ENCODE data around the gene SENP3.

The SENP3 gene

DNA sequence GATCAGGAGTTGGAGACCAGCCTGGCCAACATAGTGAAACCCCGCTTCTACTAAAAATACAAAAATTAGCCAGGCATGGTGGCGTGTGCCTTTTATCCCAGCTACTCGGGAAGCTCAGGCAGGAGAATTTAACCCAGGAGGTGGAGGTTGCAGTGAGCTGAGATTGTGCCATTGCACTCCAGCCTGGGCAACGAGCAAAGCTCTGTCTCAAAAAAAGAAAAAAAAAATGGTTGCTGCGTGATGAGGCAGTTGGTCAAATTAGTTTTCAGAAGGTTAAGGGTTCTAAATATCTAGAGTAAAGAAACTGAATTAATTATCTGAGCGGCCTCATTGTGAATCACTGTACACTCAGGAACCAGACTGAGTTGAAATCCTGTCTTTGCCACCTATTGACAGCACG is 14.2 kb downstream of the SENP3 start:
- DNase-seq (ENCODE audit: extremely low read depth in 1 of 2, low read depth in 1 of 2), result no peak

DNA sequence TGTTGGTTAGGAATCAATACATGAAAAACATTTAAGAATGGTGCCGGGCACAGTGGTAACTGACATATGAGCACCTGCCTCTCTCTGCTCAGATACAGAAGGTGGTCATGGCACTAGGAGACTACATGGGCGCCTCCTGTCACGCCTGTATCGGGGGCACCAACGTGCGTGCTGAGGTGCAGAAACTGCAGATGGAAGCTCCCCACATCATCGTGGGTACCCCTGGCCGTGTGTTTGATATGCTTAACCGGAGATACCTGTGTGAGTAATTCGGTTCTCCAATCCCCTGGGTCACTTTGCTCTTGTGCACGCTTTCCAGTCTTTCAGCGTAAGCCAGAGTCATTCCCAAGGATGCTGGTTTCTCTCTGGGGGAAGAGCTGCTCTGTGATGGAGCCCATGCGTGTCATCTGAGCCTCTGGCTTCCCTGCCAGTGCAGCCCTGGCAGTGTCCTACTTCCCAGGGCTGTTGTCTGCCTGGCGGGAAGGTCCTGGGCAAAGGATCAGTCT is 14.8 kb downstream of the SENP3 start:
- DNase-seq (ENCODE audit: extremely low read depth in 1 of 2, low read depth in 1 of 2), result no peak

DNA sequence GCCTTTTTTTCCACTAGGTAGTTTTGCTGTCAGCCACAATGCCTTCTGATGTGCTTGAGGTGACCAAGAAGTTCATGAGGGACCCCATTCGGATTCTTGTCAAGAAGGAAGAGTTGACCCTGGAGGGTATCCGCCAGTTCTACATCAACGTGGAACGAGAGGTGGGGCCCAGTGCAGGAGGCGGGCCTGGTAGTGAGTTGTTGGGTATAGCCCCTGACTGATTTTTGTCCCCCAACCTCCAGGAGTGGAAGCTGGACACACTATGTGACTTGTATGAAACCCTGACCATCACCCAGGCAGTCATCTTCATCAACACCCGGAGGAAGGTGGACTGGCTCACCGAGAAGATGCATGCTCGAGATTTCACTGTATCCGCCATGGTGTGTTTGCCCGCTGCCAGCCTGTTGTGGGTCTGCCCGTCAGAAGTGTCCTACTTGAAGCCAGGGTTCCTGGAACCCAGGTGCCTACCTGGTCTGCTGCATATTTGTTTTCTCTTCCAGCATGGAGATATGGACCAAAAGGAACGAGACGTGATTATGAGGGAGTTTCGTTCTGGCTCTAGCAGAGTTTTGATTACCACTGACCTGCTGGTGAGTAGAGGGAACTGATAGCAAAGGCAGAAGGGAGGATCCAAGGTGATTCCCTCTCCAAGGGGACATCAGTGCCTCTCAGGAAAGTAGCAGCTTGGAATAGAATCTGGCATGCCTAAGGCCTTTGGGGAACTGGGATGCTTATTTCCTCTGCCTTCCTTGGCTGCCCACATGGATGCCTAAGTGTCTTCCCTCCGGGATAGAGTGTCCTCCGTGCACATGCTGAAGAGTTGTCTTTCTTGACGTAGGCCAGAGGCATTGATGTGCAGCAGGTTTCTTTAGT is 15.8 kb downstream of the SENP3 start:
- no peak for DNase-seq (ENCODE audit: extremely low read depth in 1 of 2, low read depth in 1 of 2)

DNA sequence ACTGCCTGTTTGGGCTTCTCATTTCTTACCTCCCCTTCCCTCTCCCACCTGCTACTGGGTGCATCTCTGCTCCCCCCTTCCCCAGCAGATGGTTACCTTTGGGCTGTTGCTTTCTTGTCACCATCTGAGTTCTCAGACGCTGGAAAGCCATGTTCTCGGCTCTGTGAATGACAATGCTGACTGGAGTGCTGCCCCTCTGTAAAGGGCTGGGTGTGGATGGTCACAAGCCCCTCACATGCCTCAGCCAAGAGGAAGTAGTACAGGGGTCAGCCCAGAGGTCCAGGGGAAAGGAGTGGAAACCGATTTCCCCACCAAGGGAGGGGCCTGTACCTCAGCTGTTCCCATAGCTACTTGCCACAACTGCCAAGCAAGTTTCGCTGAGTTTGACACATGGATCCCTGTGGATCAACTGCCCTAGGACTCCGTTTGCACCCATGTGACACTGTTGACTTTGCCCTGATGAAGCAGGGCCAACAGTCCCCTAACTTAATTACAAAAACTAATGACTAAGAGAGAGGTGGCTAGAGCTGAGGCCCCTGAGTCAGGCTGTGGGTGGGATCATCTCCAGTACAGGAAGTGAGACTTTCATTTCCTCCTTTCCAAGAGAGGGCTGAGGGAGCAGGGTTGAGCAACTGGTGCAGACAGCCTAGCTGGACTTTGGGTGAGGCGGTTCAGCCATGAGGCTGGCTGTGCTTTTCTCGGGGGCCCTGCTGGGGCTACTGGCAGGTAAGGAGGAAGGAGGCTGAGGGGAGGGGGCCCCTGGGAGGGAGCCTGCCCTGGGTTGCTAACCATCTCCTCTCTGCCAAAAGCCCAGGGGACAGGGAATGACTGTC is 17.5 kb downstream of the SENP3 start, which contains the start of gene CD68:
Gene CD68 (plus strand): TSS at position 638 of the 833 bp plus-strand sequence. CDS start 40 bp downstream, at position 678.
- peak; percentile 57 to 80 for DNase-seq (ENCODE audit: extremely low read depth in 1 of 2, low read depth in 1 of 2)

DNA sequence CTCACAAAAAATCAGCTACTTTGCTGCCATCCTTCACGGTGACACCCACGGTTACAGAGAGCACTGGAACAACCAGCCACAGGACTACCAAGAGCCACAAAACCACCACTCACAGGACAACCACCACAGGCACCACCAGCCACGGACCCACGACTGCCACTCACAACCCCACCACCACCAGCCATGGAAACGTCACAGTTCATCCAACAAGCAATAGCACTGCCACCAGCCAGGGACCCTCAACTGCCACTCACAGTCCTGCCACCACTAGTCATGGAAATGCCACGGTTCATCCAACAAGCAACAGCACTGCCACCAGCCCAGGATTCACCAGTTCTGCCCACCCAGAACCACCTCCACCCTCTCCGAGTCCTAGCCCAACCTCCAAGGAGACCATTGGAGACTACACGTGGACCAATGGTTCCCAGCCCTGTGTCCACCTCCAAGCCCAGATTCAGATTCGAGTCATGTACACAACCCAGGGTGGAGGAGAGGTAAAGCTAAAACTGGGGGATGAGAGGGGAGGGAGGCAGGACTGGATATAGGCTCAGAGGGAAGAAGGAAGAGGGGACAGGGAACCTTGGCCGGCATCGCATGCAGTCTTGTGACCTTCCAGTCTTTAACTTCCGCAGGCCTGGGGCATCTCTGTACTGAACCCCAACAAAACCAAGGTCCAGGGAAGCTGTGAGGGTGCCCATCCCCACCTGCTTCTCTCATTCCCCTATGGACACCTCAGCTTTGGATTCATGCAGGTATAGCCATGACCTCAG is 18.3 kb downstream of the SENP3 start:
- DNase-seq (ENCODE audit: extremely low read depth in 1 of 2, low read depth in 1 of 2), result peak in 1 of 2 donors; percentile 23

DNA sequence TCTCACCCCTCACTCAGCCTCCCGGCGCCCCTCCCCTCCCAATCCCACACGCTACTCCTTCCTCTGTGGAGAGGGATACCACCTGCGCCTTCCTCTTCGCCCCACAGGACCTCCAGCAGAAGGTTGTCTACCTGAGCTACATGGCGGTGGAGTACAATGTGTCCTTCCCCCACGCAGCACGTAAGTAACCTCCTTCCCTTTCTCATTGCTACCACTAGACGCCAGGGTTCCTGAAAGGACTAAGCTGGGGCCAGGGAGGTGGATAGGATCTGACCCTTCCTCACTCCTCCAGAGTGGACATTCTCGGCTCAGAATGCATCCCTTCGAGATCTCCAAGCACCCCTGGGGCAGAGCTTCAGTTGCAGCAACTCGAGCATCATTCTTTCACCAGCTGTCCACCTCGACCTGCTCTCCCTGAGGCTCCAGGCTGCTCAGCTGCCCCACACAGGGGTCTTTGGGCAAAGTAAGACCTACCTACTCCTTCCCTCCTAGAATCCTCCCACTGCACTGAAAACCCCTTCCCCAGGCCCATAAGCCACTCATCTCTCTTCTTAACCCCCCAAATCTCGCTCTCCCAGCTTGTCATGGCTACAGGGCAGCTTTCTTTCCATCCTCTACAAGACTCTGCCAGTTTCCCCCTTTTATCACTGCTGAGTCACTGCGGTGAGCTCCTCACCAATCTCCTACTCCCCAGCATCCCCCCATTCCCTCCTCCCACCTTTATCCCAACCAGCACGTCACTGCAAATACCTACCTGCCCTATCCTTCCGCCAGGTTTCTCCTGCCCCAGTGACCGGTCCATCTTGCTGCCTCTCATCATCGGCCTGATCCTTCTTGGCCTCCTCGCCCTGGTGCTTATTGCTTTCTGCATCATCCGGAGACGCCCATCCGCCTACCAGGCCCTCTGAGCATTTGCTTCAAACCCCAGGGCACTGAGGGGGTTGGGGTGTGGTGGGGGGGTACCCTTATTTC is 19.2 kb downstream of the SENP3 start:
- no peak for DNase-seq (ENCODE audit: extremely low read depth in 1 of 2, low read depth in 1 of 2)

DNA sequence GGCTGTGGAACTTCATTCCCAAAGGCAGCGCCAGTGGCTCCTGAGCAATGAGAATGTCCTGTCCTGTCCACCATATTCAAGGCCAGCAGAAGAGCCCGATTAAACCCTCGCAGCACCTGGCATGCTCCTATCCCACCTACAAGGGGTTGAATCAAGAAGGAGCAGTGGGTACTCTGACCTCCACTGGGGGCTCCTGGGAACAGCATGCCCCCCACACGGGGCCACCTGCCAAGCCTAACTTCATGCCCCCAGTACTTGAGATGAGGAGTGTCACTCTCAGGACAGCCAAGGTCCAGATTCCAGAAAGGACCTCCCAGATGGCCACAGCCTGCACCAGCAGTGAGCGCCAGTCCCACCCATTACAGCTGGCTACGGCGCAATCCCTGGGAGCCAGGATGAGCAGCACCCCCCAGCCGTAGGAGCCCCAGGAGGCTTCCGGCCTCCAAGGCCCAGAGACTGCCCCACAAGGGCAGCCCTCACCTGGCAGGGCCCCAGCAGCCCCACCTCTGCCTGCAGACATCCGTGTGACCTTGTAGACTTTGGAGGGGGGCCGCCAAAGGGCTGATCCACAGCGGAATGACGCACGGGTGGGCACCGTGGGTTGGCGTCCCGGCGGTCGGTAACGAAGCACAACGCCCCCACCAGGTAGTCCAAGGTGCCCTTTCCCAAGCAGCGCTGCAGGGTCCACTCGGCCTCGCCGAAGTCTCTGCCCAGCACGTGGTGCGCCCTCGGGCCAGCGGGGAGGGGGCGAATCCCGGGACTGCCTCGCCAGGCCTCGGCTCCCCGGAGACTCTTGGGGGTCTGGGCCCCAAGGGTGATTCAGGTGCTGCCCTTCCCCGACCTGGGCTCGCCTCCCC is 20.9 kb downstream of the SENP3 start:
- DNase-seq (ENCODE audit: extremely low read depth in 1 of 2, low read depth in 1 of 2), result no peak

DNA sequence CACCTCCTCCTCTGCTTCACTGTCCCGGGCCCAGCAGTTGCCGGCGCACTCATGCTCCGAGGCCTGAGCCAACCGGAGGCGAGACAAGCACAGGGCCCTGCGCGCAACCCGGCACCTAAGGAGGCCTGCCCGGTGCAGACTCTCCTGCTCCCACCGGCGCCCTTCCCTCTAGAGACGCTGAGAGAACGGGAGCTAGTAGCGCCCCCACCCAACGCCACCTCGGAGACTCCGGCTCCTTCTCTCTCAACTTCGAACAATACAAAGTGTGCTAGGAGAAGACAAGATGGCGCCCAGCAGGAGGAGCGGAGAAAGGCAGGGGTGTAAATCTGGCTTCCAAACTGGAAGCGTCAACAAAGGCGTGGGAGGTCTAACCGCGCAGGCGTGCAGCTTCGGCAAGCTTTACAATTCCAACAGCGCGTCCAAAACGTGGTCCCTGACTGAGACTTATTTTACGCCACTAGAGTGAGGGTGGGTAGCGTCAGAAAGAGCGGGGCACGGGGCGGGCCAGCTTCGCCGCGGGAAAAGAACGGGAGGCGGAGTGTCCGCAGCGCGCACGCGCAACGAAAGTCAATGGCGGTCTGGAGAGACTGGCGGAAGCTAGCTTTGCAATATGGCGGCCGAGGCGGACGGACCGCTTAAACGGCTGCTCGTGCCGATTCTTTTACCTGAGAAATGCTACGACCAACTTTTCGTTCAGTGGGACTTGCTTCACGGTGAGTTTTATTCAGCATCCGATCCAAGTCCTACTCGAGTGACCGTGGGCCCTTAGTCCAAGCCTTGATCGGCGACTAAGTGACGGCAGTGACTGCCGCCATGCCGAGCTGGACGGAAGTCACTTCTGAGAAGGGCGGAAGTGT is 21.8 kb downstream of the SENP3 start, which contains the start of gene MPDU1:
Gene MPDU1 (plus strand): TSS at position 600 of the 857 bp plus-strand sequence. CDS start 11 bp downstream, at position 611.
- peak; percentile 91 for DNase-seq (ENCODE audit: extremely low read depth in 1 of 2, low read depth in 1 of 2)

DNA sequence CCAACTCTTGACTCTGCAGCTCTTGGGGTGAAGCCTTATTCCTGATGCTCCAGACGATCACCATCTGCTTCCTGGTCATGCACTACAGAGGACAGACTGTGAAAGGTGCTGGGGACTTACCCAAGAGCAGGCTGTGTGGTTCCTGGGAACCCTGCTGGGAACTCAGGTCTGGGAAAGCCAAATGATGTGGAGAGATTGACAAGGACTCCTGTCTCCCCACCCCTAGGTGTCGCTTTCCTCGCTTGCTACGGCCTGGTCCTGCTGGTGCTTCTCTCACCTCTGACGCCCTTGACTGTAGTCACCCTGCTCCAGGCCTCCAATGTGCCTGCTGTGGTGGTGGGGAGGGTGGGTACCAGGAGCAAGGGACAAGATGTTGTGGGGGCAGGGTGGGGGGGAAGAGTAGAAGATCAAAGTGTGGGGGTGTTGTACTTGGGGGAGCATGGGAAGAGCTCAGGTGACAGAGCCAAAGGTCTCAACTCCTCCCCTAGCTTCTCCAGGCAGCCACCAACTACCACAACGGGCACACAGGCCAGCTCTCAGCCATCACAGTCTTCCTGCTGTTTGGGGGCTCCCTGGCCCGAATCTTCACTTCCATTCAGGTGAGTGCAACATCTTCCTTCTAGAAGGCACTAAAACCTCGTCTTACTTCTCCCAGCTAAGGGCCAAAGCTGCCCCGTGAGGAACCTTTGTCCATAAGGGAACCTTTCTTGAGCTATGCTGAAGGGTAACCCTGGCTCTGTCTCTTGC is 25.1 kb downstream of the SENP3 start:
- no peak for DNase-seq (ENCODE audit: extremely low read depth in 1 of 2, low read depth in 1 of 2)

DNA sequence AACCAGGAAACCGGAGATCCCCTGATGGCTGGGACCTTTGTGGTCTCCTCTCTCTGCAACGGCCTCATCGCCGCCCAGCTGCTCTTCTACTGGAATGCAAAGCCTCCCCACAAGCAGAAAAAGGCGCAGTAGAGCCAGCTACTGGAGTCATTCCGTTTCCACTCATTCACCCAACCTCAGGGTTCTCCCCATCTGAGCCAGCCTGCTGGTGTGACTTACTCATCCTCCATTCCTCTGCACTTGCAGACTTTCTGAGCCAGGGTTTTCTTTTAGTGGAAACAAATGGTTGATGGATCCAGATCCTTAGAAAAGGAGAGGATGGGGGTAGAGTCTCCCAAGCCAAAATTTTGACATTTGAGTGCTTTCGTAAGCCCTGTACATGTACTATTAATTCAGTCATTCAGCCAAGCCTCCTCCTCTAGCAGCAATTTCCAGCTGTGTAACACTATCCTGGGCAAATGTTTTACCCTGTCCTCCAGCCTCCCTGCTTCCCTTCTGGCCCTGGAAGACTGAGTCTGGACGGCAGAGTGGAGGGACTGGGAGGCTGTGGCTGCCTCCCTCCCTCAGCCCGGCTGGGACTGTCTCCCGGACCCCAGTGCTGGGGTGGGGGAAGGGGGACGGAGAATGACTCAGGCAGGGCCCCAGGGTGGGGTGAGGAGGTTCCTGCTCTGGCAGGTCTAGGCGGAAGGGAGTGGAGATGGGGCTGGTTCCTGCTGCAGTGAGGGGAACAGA is 25.9 kb downstream of the SENP3 start:
- DNase-seq (ENCODE audit: extremely low read depth in 1 of 2, low read depth in 1 of 2), result no peak

DNA sequence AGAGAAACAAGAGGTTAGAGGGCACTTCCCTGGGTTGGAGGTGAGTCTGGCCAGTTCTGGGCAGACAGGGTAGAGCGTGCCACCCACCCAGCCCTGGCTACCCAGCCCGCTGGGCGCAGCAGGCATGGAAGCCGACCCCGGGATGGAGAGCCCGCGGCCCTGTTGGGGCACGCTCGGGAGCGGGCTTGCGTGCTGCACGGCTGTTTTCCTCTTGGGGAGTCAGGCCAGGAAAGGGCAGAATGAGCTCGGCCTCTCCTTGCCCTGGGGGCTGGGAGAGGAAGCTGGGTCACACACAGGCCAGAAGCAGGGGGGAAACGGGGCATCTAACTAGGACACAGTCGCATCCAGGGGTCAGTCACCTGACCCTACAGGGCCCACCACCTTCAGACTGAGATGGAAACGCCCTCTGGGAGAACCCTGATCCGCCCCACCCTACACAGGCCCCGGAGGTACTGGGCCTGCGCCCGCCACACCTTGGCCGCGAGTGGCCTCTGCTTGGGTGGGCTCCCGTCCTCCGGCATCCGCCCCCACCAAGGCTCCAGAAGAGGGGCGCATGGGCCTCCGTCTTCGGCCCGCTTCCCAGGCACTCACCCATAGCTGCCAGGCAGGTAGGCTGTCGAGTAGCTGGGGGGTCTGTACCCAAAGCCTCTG is 27.0 kb downstream of the SENP3 start:
- DNase-seq (ENCODE audit: extremely low read depth in 1 of 2, low read depth in 1 of 2), result no peak

DNA sequence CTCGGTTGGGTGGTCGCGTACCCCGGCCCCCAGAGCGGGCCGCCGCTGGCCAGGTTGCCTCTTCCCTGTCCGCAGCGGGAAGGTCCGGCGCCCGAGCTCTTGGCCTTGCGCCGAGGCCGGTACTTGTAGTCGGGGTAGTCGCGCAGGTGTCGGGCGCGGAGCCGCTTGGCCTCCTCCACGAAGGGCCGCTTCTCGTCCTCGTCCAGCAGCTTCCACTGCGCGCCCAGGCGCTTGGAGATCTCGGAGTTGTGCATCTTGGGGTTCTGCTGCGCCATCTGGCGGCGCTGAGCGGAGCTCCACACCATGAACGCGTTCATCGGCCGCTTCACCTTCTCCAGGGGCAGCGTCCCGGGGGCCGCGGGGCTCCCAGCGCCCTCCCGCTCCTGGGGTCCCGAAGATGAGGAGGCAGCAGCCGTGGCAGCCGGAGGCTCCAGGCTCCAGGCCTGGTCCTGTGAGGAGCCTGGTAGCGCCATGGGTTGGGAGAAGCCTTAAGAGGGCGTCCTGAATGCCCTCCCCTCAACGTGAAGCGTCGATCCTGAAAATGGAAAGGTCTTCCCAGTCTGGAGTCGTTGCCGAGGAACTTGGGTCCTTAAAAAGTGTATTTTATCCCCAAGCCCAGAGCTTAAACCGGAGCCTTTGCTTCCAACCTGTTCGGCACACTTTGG is 27.6 kb downstream of the SENP3 start:
- no peak for DNase-seq (ENCODE audit: extremely low read depth in 1 of 2, low read depth in 1 of 2)

DNA sequence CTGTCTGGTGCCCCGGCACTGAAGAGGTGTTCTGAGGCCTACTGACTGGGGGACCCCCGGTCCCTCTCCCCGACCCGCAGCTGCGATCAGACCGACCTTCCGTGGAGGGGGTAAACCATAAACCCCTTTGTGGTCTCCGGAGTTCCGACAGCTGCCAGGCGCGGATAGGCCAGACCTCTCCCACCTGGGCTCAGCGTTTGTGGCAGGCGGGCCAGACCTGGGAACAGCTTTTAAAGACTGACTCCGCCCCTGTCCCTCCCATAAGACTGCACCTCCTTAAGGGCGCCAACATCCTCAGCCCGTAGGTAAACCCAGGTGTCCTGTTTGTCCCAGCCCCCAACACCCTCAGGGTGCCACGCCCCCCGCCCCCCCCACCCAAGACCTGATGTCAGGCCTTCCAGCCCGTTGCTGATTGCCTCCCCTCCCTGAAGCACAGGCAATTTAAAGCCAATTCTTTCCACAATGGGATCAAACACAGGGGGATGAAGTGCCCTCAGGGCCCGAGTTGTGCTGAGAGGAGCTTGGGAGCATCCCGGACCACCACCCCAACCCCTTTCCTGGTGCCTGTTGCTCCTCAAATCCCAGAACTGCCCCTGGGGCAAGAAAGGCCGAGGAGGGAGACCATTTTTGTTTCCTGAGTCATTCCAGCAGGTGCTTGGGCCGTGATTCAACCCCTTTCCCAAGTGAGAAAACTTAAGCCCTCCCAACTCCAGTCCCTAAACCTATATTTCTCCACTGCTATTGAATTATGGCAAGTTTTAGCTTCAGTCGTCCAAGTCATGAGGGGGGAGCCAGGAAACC is 28.4 kb downstream of the SENP3 start, which contains the start of gene SOX15:
Gene SOX15 (minus strand): TSS at position 204 of the 801 bp plus-strand sequence. CDS start 418 bp downstream, outside the sequence.
- DNase-seq (ENCODE audit: extremely low read depth in 1 of 2, low read depth in 1 of 2), result no peak

DNA sequence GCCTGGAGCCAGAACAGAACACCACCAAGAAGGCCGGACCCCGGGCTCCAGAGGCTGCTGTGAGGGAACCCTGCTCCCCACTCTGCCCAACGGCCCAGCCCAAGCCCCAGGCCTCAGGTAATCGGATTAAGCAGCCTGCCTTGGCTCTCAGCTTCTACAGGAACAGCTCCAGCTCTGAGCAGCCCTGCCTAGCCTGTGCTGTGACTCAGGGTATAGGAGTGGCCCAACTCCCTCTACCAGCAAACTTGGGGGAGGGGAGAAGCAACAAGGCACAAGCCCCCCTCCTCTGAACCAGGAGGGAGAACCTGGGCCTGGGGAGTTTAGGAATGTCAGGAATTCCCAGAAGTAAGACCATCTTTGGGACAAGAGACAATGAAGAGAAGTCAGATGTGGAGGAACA is 29.0 kb downstream of the SENP3 start:
- DNase-seq (ENCODE audit: extremely low read depth in 1 of 2, low read depth in 1 of 2), result no peak
